Nephron progenitor cell (in vitro differentiated cells): ENCODE data around the gene IL1B.

Experiments used
- DNase-seq: peaks from one replicate; pipeline ENCODE4 v3.0.0; 2021
- H3K27ac Mint-ChIP-seq: 2 replicates; pipeline ENCODE4 v1.8.0; 2021; ENCODE audit warnings: mild to moderate bottlenecking, moderate library complexity, mixed read lengths
- H3K27me3 Mint-ChIP-seq: 2 replicates; pipeline ENCODE4 v1.8.0; 2021; ENCODE audit warnings: mild to moderate bottlenecking, low read depth, mixed read lengths; ENCODE audit not compliant: poor library complexity
- H3K36me3 Mint-ChIP-seq: 2 replicates; pipeline ENCODE4 v1.8.0; 2021; ENCODE audit warnings: low read depth, mixed read lengths
- H3K4me1 Mint-ChIP-seq: 2 replicates; pipeline ENCODE4 v1.8.0; 2021; ENCODE audit warnings: mixed read lengths
- H3K4me3 Mint-ChIP-seq: 2 replicates; pipeline ENCODE4 v1.8.0; 2021; ENCODE audit warnings: mild to moderate bottlenecking, moderate library complexity, mixed read lengths
- H3K9me3 Mint-ChIP-seq: 2 replicates; pipeline ENCODE4 v1.8.0; 2021; ENCODE audit warnings: mild to moderate bottlenecking, moderate library complexity, mixed read lengths
- CTCF ChIP-seq: fragments of 200-600 bp; sonication (generic); IDR thresholded peaks from 2 replicates; pipeline ENCODE4 v1.5.0; 2021; ENCODE audit warnings: antibody characterized with exemption

IL1B gene

GRCh38 chr2:112820343-112820742 lies 16.2 kb downstream of the IL1B start:
- Mint-ChIP-seq H3K4me3 (no peak overlapping the region), H3K9me3 (peaks cover 11% of the 10 kb centered on the region), H3K4me1 (peaks cover 25% of the 10 kb centered on the region), H3K27me3 (peaks cover 41% of the 10 kb centered on the region), H3K36me3 (no peaks in the 10 kb centered on the region), H3K27ac (no peak overlapping the region)
- DNase-seq = no peak
- TF ChIP-seq CTCF = no peak

- TF ChIP-seq CTCF = no peak
- H3K27ac Mint-ChIP-seq = no peak overlapping the region
Observed at GRCh38 chr2:112819081-112819480, 17.5 kb downstream of the IL1B start.

GRCh38 chr2:112818094-112818902 lies 18.3 kb downstream of the IL1B start:
- Mint-ChIP-seq H3K27ac (no peak overlapping the region), H3K4me3 (no peak overlapping the region), H3K4me1 (peaks cover 32% of the 10 kb centered on the region), H3K36me3 (no peaks in the 10 kb centered on the region), H3K9me3 (peaks cover 3% of the 10 kb centered on the region), H3K27me3 (peaks cover 36% of the 10 kb centered on the region)
- peak; percentile 25 for DNase-seq
- TF ChIP-seq CTCF = no peak

More at GRCh38 chr2:112819081-112819480, 17.5 kb downstream of the IL1B start:
- Mint-ChIP-seq H3K4me3 (no peak overlapping the region), H3K4me1 (peaks cover 30% of the 10 kb centered on the region), H3K27me3 (peaks cover 35% of the 10 kb centered on the region), H3K36me3 (no peaks in the 10 kb centered on the region), H3K9me3 (peaks cover 7% of the 10 kb centered on the region)
- DNase-seq = no peak

- H3K27me3 Mint-ChIP-seq = peaks cover 39% of the 10 kb centered on the region
- H3K9me3 Mint-ChIP-seq = no peaks in the 10 kb centered on the region
- no peak for TF ChIP-seq CTCF
- no peak for DNase-seq
- H3K4me3 Mint-ChIP-seq = no peak overlapping the region
- H3K27ac Mint-ChIP-seq = no peak overlapping the region
- H3K4me1 Mint-ChIP-seq = peaks cover 39% of the 10 kb centered on the region
- no peaks in the 10 kb centered on the region for H3K36me3 Mint-ChIP-seq
Observed at GRCh38 chr2:112817082-112817689, 19.4 kb downstream of the IL1B start.

GRCh38 chr2:112814278-112814677 lies 22.3 kb downstream of the IL1B start:
- peaks cover 3% of the 10 kb centered on the region for H3K9me3 Mint-ChIP-seq
- H3K4me1 Mint-ChIP-seq = peaks cover 35% of the 10 kb centered on the region
- no peak overlapping the region for H3K4me3 Mint-ChIP-seq
- no peaks in the 10 kb centered on the region for H3K36me3 Mint-ChIP-seq
- no peak overlapping the region for H3K27ac Mint-ChIP-seq
- peaks cover 37% of the 10 kb centered on the region for H3K27me3 Mint-ChIP-seq
- DNase-seq = peak; percentile 13
- no peak for TF ChIP-seq CTCF
